GM19099 (cell line): Measurements from ENCODE around the gene RANBP17.

ENCODE experiments used
- POLR2A ChIP-seq: IDR thresholded peaks from 3 replicates; pipeline ENCODE4 v1.6.1; 2011; ENCODE audit warnings: low read depth; ENCODE audit not compliant: insufficient read length; ENCODE audit errors: extremely low read depth

Gene RANBP17

DNA sequence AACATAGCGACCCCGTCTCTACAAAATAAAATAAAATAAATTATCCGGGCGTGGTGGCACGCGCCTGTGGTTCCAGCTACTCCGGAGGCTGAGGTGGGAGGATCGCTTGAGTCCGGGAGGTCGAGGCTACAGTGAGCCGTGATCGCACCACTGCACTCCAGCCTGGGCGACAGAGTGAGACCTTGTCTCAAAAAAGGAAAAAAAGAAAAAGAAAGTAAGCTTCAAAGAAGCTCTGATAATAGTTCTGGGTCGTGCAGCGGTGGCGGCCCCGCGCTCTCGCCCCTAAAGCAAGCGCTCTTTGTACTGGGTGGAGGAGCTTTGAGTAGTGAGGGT, 454.1 kb downstream of the RANBP17 start:
- no peak for TF ChIP-seq POLR2A

GRCh38 chr5:171316258-171317121, 454.7 kb downstream of the RANBP17 start:
- no peak for TF ChIP-seq POLR2A

GRCh38 chr5:171317230-171317629, 455.4 kb downstream of the RANBP17 start:
- TF ChIP-seq POLR2A, result no peak

DNA sequence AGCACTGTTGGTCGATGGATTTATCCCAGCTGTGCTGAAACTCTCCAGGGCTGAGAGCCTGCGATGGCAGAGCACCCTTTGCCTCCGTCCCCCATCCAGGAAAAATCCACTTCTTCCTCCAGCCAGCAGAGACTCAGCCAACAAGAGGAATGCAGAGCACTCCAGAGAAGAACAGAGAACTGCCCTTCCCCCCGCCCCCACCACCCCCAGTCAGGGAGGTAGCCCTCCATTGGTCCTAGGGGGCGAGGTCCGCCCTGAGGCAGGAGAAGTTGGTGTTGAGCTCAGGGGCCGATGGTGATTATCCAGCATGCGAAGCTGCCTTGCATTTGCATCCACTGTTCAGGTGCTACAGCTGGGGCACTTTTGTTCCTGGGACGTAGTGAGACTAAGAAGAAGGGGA, 456.2 kb downstream of the RANBP17 start:
- TF ChIP-seq POLR2A, result no peak

DNA sequence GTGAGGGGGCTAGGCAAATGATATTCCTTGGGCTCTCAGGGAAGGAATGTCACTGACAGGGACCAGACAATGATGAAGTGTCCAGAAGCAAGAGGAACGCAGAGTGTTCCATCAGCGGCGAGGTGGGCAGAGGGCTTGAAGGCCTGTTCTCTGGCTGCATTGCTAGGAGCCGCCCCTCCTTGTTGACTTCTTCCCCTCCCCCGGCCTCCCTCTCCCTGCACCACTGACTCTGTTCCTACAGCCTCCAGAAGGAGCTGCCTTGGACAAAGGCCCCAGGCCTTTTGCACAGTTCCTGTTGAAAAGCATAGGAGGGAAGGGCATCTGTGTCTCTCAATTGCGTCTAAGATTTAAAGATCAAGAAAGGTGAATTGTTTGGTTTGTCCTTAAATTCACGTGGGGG, 459.6 kb downstream of the RANBP17 start:
- TF ChIP-seq POLR2A, result no peak

DNA sequence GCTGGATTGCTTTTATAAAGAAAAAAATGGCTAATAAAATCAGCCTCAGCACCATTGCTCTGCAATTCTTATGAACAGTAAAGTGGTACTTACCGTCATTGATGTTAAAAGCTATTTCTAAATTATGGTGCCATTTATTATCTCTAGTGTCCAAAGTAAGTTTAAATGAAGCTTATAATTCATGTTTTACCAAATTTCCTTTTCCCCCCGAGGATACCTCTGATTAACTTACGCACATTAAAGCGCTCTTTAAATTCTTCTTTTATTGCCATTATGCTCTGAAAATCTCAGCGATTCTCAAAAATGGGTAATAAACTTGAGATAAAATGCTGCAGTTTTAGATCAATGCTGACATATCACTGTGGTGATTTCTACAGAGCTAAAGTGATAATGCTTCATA, 460.7 kb downstream of the RANBP17 start:
- TF ChIP-seq POLR2A, result no peak

GRCh38 chr5:171323007-171323406, 461.2 kb downstream of the RANBP17 start:
- no peak for TF ChIP-seq POLR2A

GRCh38 chr5:171323806-171324632, 462.2 kb downstream of the RANBP17 start:
- TF ChIP-seq POLR2A, result no peak

GRCh38 chr5:171330021-171330420, 468.2 kb downstream of the RANBP17 start:
- no peak for TF ChIP-seq POLR2A

GRCh38 chr5:171335616-171336015, 473.8 kb downstream of the RANBP17 start:
- TF ChIP-seq POLR2A, result no peak

DNA sequence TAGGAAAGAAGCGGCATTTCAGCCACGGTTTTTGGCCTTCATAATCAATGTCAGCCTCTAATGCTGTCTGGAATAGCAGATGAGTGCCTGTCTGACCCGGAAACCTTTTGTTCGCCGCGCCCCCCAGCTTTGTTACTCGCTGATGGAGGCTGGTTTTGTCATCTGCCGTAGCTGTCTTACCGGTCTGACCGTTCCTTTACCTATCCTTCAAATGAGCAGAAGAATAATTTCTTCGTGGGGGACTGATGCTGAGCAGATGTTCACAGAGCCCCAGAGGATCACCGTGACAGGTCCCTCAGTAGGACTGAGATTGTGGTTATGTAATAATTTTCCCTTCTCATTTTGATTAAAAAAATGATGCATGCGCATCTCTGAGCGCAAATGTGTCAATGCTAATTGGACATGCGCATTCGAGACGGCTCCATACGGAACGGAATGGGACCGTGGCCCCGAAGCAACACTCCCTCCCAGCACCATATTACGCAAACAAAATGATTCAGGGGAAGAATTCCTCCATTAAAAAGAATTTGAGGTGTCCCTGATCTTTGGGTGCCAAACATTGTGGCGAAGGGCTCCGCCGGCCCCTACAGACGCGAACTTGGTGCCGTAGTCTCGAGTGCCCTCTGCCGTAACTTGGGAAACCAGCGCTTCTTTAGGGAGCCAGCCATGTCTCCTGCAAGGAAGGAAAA, 474.8 kb downstream of the RANBP17 start:
- TF ChIP-seq POLR2A, result no peak

DNA sequence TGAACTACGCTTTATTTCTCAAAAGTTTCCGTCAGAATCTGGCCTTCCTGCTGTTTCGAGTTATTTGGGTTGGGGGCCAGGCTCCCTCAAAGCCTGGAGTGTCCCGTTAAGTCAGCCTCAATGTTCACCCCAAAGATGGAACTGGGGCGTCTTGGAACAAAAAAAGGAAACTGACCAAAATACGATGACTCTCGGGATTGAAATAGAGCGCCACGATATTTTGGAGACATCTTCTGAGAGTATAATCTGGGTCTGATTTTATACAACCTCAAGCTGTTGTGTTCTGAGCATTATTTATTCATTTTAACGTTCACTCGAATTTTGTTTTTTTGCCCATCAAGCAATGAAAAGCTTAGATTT, 475.4 kb downstream of the RANBP17 start:
- no peak for TF ChIP-seq POLR2A

DNA sequence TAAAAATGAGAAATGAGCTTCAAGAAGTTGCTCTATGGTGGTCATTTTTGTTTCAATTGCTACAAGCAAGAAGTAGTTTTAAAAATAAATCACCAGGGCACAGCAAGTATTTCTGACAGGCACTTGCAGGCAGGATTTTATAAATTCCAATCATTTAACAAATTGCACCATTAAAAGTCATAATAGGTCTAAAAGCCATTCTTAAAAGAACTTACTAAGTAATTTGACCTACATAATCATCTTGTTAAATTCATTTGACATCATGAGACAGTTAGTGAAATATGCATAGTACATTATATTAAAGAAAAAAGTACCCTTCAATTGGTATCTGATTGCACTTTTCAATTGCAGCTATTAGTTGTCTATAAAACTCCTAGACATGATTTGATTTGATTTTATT, 478.2 kb downstream of the RANBP17 start:
- TF ChIP-seq POLR2A, result no peak

- TF ChIP-seq POLR2A, result no peak
These were observed 478.7 kb downstream of the RANBP17 start for GRCh38 chr5:171340491-171340890.

- TF ChIP-seq POLR2A, result no peak
These were observed 480.7 kb downstream of the RANBP17 start for GRCh38 chr5:171342362-171343111.
